Effector CD8-positive, alpha-beta T cell (primary cell): ENCODE data around the gene AZU1.
"Not testable (repeated sequence)": the region's sequence is repeated elsewhere in the genome, so short reads cannot be mapped to it uniquely, and the experiment has no call there.

Experiments used
- DNase-seq: peaks from one replicate; lab custom pipeline; 2025; lab: John Stamatoyannopoulos, UW

The AZU1 gene

DNA sequence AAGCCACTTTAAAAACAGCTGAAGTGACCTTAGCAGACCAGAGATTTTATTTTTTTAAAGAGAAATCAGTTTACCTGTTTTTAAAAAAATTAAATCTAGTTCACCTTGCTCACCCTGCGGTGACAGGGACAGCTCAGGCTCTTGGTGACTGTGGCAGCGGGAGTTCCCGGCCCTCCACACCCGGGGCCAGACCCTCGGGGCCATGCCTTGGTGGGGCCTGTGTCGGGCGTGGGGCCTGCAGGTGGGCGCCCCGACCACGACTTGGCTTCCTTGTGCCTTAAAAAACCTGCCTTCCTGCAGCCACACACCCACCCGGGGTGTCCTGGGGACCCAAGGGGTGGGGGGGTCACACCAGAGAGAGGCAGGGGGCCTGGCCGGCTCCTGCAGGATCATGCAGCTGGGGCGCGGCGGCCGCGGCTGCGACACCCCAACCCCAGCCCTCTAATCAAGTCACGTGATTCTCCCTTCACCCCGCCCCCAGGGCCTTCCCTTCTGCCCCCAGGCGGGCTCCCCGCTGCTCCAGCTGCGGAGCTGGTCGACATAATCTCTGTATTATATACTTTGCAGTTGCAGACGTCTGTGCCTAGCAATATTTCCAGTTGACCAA, 16.7 kb upstream of the AZU1 start:
- no peak for DNase-seq

DNA sequence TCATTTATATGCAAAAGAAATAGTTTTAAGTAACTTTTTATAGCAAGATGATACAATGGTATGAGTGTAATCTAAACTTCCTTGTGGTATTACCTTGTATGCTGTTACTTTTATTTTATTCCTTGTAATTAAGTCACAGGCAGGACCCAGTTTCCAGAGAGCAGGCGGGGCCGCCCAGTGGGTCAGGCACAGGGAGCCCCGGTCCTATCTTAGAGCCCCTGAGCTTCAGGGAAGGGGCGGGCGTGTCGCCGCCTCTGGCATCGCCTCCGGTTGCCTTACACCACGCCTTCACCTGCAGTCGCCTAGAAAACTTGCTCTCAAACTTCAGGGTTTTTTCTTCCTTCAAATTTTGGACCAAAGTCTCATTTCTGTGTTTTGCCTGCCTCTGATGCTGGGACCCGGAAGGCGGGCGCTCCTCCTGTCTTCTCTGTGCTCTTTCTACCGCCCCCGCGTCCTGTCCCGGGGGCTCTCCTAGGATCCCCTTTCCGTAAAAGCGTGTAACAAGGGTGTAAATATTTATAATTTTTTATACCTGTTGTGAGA, 16.1 kb upstream of the AZU1 start:
- no peak for DNase-seq

DNA sequence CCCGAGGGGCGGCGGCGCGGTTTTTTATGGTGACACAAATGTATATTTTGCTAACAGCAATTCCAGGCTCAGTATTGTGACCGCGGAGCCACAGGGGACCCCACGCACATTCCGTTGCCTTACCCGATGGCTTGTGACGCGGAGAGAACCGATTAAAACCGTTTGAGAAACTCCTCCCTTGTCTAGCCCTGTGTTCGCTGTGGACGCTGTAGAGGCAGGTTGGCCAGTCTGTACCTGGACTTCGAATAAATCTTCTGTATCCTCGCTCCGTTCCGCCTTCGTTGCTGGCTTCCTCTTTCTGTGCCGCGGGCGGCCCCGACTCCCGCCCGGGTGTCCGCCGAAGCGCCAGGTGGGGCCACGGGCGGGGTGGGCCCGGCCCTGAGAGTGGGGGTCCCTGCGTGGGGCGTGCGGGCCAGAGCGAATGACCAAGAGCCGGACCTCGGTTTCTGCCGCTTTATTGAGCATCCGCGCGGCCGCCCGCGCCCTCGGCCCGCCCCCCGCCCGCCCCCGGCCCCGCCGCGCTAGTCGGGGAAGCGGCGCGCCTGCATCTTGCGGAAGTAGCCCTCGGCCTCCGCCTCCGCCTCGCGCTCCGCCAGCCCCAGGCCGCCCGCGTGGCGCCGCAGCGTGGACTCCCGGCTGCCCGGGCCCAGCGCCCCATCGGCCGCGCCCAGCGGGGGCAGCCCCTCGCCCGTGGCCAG, 15.4 kb upstream of the AZU1 start:
- no peak for DNase-seq

DNA sequence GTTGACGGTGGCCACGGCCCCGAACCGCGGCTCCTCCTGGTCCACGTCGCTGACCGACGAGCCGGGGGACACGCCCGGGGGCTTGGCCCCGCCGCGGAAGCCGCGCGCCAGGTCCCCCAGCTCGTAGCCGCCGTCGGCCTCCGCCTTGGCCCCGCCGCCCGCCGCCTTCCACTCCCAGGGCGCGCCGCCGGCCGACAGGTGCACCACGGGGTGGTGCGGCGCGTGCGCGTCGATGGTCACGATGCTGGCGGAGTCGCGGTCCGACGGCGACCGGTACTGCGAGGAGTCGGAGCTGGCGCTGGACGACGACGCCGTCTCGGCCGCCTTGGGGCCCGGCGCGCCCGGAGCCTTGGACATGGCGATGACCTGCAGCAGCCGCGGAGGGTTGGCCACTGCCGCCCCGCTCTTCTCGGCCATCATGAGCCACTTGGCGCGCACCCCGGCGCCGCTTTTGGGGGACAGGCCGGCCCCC, 14.9 kb upstream of the AZU1 start:
- no peak for DNase-seq

DNA sequence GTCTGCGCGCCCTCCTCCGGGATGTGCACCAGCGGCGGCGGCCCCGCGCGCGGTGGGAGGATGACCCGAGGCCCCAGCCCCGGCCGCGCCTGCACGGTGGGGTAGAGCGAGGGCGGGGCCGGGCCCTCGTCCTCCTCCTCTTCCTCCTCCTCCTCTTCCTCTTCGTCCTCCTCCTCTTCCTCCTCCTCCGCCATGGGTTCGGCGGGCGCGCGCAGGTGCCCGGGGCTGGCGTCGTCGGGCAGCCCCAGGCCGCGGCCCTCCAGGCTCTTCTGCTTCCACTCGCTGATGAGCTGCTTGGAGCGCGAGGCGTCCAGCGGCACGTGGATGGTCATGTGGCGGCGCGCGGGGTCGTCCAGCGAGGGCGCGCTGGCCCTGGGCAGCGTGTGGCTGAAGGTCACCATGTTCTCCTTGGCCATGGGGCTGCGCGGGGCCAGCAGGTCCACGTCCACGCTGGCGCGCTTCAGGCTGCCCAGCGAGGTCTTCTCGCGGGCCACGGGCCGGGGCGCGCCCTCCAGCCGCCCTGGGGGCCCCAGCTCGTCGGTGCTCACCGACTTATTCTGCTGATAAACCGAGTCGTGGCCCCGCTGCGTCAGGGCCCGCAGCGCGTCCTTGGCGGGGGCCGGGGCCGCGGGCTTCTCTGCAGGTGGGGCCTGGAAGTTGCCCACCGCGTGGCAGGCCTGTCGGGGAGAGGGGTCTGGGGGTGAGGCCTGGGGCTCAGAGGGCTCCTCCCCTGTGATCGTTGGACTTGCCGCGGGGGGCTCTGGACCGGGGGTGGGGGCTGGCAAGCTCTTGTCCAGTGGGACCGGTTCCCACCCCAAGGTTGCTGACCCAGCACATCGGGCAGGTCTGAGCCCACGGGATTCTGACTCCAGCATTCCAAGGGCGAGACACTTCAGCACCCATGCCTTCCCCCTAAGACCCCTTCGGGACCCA, 14.2 kb upstream of the AZU1 start:
- no peak for DNase-seq

DNA sequence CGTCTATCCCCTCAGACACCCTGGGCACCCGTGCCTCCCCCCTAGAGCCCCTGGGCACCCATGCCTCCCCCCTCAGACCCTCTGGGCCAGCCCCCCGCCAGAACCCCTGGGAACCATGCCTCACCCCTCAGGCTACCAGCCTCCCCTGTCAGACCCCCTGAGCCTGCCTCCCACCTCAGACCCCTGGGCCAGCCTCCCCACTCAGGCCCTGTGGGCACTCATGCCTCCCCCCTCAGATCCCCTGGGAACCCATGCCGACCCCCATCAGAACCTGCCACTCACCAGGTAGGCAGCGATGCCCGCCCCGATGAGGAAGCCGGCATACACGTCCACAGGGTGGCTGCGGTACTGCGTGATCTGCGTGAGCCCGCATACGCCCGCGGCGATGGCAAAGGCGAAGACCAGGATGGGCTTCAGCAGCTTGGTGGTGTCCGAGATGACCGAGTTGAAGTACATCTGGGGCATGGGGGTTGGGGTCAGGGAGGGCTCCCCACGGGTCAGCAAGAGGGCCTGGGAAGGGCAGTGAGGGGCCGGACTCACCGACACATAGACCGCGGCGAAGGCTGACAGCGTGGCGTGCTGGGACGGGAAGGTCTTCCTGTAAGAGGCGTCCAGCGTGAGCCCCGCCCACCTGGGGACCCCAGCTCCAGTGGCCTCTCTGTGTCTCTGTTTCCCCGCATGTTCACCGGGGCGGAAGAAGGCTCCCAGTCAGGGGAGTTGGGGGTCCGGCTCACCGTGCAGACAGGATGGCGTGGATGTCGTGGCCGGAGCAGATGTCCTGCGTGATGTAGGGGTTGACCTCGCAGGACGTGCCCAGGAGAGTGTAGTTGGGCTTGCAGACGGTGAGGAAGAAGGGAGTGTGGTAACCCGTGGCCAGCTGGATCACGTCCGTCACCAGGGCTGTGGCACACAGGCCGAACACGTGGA, 13.2 kb upstream of the AZU1 start:
- DNase-seq = no peak

DNA sequence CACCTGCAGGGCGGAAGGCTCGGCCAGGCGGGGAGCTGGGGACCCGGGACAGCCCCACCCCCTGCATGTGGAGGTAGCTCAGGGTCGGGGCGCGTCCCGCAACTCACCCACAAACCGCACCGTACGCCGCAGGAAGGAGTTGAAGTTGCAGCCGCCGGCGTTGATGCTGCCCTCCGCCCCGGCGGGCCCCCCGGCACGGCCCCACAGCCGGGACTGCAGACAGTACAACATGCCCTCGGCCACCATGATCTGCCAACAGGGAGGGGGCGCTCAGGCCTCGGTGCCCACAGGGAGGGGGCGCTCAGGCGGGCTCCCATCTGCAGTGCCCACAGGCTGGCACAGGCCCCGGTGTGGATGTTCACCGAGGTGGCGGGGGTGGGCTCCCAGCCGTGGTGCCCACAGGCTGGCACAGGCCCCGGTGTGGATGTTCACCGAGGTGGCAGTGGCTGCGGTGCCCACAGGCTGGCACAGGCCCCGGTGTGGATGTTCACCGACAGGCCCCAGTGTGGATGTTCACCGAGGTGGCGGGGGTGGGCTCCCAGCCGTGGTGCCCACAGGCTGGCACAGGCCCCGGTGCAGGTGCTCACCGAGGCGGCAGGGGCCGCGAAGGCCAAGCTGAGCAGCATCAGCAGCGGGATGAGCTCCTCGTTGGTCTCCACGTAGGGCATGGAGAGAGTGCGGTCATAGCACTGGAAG, 12.4 kb upstream of the AZU1 start:
- DNase-seq = no peak

DNA sequence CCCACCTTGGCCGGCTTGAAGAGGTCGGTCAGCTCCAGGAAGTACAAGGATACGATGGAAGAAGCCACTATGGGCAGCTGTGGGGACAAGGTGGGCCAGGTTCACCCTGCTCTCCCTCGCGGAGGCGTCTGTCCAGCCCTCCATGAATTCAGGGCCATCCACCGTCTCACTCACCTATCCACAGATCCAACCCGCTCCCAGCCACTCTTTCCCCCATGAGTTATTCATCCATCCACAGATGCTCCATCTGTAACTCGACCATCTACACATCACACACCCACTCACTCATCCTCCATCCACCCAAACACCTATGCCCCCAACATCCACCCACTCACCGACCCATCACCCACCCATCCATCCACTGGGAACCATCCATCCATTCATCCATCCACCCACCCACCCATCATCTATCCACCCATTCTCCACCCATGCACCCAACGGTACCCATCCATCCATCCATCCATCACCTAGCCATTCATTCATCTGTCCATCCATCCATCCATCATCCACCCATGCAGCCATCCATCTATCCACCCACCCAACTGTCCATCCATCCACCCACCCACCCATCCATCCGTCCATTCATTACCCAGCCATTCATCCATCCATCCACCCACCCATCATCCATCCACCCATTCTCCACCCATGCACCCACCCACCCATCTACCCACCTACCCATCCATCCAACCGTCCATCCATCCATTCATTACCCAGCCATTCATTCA, 11.7 kb upstream of the AZU1 start:
- no peak for DNase-seq

DNA sequence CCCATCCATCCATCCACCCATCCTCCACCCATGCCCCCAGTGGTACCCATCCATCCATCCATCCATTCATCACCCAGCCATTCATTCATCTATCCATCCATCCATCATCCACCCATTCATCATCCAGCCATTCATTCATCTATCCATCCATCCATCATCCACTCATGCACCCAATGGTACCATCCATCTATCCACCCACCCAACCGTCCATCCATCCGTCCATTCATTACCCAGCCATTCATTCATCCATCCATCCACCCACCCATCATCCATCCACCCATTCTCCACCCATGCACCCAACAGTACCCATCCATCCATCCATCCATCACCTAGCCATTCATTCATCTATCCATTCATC, 11.2 kb upstream of the AZU1 start:
- DNase-seq = no peak

DNA sequence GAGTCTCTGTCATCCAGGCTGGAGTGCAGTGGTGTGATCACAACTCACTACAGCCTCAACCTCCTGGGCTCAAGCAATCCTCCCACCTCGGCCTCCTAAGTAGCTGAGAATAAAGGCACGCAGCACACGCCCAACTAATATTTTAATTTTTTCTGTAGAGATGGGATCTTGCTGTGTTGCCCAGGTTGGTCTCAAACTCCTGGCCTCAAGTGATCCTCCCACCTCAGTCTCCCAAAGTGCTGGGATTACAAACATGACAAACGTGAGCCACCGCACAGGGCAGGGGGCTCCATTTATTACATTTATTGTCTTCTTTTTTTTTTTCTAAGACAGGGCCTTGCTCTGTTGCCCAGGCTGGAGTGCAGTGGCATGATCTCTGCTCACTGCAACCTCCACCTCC, 7.4 kb upstream of the AZU1 start:
- not testable (repeated sequence) for DNase-seq

DNA sequence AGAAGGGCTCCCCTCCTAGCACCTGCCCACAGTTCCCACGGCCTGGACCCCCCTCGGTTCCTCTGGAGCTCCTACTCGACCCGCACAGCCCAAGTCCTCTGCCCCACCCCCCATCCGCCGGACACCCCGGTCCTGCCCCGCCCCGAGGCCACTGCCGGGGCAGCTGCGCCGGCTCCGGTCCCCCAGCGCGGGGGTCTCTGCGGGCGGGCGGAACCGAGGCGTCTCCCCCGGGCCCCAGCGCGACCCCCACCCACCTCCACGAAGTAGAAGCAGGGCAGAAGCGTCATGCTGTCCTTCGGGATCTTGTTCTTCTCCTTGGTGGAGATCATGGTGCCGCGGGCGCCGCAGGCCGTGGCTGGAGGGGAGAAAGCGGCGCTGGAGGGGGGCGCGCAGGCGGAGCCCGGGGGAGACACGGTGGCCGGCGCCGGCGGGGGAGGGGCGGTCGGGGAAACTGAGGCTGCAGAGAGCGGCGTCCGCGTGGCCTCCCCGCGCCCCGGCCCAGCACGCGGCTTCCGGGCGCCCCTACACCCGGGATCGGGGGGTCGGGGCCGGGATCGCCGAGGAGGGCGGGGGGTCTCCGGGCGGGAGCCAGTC, 6.3 kb upstream of the AZU1 start:
- no peak for DNase-seq

DNA sequence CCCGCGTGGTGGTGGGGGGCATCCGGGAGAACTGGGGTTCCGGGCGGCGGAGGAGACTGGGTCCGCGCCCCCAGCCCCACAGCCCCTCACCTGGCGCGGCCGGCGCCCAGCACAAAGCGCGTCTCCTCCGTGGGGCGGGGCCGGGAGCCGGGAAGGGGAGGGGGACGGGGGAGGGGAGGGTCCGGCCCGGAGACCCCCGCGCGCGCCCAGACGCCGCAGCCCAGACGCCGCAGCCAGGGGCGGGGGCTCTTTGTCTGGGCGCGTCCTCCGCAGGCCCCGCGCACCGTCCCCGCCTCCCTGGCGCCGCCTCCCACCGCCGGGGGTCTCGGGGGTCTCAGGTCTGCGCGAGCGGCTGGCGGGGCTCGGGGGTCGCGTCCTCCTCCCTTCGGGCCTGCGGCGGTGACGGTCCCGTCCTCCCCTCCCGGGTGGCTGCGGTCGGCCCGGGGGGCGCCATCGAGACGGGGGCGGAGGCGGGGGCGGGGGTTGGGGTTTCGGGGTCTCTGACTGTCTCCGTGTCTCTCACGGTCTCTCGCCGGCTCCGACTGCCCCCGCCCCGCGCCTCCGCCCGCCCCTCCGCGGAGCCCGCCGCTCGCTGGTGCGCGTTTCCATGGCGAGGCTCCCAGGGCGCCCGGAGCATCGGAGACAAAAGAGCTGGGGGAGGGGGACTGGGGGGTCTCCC, 5.7 kb upstream of the AZU1 start, which contains the start of gene PLPPR3:
Gene PLPPR3 (minus strand): TSS at position 131 of the 679 bp plus-strand sequence. CDS start 396 bp downstream, outside the sequence.
- DNase-seq = no peak

DNA sequence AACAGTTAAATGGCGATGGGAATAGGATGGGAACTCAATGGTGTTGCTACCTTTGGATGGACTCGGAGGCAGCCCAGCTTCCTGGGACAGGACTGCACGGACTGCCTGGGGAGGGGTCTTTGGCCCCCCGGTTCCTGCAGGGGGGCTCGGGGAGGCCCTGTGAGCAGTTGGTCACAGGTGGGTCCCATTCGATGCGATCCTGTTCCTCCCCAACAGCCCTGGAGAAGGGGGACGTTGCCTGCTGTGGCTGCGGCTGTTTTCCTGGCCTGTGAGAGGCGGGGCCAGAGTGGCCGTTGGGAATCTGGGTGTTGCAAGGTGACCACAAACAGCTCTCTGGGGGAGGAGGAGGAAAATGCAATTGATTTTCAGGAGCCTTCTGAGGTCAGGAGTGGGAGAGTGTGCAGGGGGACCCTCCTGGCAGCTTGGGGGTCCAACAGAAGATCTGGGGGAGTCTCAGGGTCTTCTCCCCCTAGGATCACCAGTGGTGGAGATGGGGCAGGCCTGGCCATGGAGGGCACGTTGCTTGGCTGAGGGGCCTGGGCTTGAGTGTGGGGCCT, 4.0 kb upstream of the AZU1 start:
- no peak for DNase-seq

DNA sequence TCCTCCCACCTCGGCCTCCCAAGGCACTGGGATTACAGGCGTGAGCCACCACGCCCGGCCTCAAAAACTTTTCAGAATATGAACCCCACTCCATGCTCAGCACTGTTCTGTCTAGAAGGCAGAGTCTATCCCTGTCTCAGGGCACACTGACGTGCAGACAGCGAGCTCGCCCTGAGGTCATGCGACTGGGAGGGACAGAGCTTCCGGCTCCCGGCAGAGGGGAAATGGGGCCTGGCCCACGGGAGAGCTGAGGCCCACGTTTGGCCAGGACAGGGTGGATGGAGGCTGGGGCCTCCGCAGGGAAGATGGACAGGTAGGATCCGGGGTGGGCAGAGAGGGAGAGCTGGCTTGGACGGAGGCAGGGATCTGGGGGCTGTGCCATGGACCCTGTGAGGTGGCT, 2.8 kb upstream of the AZU1 start:
- DNase-seq = no peak

DNA sequence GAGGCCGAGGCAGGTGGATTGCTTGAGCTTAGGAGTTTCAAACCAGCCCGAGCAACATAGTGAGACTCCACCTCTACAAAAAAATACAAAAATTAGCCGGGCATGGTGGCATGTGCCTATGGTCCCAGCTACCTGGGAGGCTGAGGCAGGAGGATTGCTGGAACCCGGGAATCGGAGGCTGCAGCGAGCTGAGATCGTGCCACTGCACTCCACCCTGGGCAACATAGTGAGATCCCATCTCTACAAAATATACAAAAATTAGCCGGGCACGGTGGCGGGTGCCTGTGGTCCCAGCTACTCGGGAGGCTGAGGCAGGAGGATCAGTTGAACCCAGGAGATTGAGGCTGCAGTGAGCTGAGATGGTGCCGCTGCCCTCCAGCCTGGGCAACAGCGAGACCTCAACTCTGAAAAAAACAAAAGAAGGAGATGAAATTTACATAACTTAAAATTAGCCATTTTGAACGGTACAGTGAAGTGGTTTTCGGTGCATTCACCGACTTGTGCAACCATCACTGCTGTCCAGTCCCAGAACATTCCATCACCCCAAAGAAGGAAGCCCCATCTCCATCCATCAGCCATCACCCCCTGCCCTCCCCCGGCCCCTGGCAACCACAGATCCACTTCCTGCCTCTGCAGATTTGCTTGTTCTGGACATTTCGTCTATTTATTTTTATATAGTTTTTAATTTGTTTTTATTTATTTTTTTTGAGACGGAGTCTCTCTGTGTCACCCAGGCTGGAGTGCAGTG, 1.6 kb upstream of the AZU1 start:
- no peak for DNase-seq

DNA sequence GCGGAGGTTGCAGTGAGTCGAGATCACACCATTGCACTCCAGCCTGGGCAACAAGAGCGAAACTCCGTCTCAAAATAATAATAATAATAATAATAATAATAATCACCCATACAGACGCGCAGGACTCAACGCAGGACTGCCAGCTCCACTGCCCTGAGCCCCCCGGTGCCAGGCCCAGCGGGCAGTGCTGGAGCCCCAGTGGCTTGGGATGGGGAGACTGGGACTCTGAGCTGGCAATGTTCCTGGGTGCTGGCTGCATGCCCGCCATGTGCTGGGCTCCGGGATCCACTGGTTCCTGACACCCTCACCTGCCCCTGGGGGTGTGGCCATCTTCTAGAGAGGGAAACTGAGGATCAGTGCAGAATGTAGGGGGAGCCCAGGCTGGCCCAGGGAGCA, 325 bp upstream of the AZU1 start:
- DNase-seq = no peak

DNA sequence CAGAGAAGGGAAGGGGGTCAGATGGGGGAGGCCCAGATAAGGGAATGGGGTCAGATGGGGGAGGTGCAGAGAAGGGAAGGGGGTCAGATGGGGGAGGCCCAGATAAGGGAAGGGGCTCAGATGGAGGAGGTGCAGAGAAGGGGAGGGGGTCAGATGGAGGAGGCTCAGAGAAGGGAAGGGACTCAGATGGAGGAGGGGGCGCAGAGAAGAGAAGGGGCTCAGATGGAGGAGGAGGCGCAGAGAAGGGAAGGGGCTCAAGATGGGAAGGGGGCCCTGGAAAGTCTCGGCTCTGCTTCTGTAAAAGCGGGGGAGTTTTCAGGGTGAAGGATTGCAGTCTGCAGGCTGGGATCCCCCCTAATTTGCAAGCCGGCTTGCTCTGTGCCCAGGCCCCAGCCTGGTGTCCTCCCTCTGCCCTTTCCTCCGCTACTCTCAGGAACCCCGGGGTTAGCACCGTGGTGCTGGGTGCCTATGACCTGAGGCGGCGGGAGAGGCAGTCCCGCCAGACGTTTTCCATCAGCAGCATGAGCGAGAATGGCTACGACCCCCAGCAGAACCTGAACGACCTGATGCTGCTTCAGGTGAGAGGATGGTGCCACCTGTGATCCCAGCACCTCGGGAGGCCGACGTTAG, 1.6 kb downstream of the AZU1 start:
- no peak for DNase-seq
